ENCODE results near the gene PRR3. TPM values are rescaled to one million over a fixed set of nuclear protein-coding genes. Genes with fewer than 3 reads are reported as not detected.

PRR3 gene
- total and polyA plus RNA-seq, 2 of the 13 experiments (the other 11 are each of a cell fraction or from before 2014, with no cell fraction given), result 14.6 to 21.2 TPM

- peak; percentile 64 for TF ChIP-seq STAT6 (CRISPR knock-in tag; IDR thresholded peaks at IDR 0.05; ENCODE audit: borderline replicate concordance)
- TF ChIP-seq ZNF549 (CRISPR knock-in tag; IDR thresholded peaks at IDR 0.05), result no peak
- TF ChIP-seq ZNF253 (CRISPR knock-in tag; IDR thresholded peaks at IDR 0.05; ENCODE audit: borderline replicate concordance), result peak; percentile 84; the same call in 1 of the 2 replicates
- TF ChIP-seq AHR (CRISPR knock-in tag; IDR thresholded peaks at IDR 0.05), result peak; percentile 96; the same call in 1 of the 2 replicates
- TF ChIP-seq ZNF572 (CRISPR knock-in tag; IDR thresholded peaks at IDR 0.05), result peak; percentile 99
- TF ChIP-seq SNAPC4 (CRISPR knock-in tag; IDR thresholded peaks at IDR 0.05), result peak; percentile 93; the same call in 1 of the 2 replicates
- TF ChIP-seq FIP1L1 (IDR thresholded peaks at IDR 0.05; ENCODE audit: borderline replicate concordance, insufficient read depth, low read depth, low read length), result no peak
- TF ChIP-seq ISX (CRISPR knock-in tag; conservative IDR thresholded peaks at IDR 0.05), result no peak
- TF ChIP-seq SIN3B (IDR thresholded peaks at IDR 0.05; ENCODE audit: low read length), result peak; percentile 90
- TF ChIP-seq SOX6 (IDR thresholded peaks at IDR 0.05), result no peak
- peak; percentile 71 for TF ChIP-seq SOX6 (CRISPR knock-in tag; IDR thresholded peaks at IDR 0.05)
- TF ChIP-seq NR2F1 (CRISPR knock-in tag; IDR thresholded peaks at IDR 0.05), result no peak
- peak; percentile 94 for TF ChIP-seq NR0B2 (CRISPR knock-in tag; IDR thresholded peaks at IDR 0.05)
- TF ChIP-seq NR1H2 (CRISPR knock-in tag; IDR thresholded peaks at IDR 0.05; ENCODE audit: borderline replicate concordance, low read depth), result peak; percentile 97
- peak; percentile 70; the same call in 1 of the 2 replicates for TF ChIP-seq ZNF83 (CRISPR knock-in tag; IDR thresholded peaks at IDR 0.05; ENCODE audit: borderline replicate concordance)
- peak; percentile 98 for TF ChIP-seq HDAC1 (CRISPR knock-in tag; IDR thresholded peaks at IDR 0.05)
- TF ChIP-seq ARID5B (CRISPR knock-in tag; IDR thresholded peaks at IDR 0.05), result peak; percentile 64
Observed at GRCh38 chr6:30556906-30557682, at the start of gene PRR3 (continued).
